K562 (cell line): ENCODE results near the gene IGF2BP1. TPM values are rescaled to one million over a fixed set of nuclear protein-coding genes. Genes with fewer than 3 reads are reported as not detected.

ENCODE experiments used
- PHF8 ChIP-seq: fragments of 200-600 bp; sonication (generic); IDR thresholded peaks from 2 replicates; pipeline ENCODE4 v1.6.1; 2012; ENCODE audit warnings: mixed run types, mild to moderate bottlenecking, inconsistent platforms, low read length, moderate library complexity, borderline replicate concordance
- PRMT5 ChIP-seq: sonication (generic); formaldehyde crosslinking; IDR thresholded peaks from 2 replicates; pipeline ENCODE4 v1.5.0; 2020; ENCODE audit warnings: missing genetic modification reagents
- TAF7 ChIP-seq: fragments of 450-650 bp; IDR thresholded peaks from 2 replicates; pipeline ENCODE4 v1.6.1; 2016; ENCODE audit warnings: missing genetic modification characterization, missing compliant biosample characterization
- polyA plus RNA-seq, 8 experiments: library from polyadenylated mRNA; depleted of rRNA in 4 of 8; stranded (reverse) in 5 of 8; unstranded in 3 of 8; fragments of >200 nt; fragmentation: Nextera tagmentation in 2 of 8; fragmentation: Illumina TruSeq in 1 of 8; extraction: Ambion mirVana in 2 of 8; extraction: Trizol in 1 of 8; gene quantifications; 2 replicates each; pipeline versions ENCODE4 v1.2.1 to v1.2.3, GENCODE V29; 2011 to 2014; ENCODE audit warnings: inconsistent platforms in 1 of 8, missing spikeins in 1 of 8
- total RNA-seq, 7 experiments: library from RNA; depleted of rRNA in 6 of 7; stranded (reverse); fragments of >200 nt in 6 of 7; fragmentation: Illumina TruSeq in 2 of 7; extraction: Trizol in 2 of 7; gene quantifications; 2 replicates each; pipeline versions ENCODE4 v1.2.1 to v1.2.3, GENCODE V29; 2011 to 2021; ENCODE audit warnings: low replicate concordance in 1 of 7
- TF ChIP-seq, protein P1 (sequence below): fragments of 450-650 bp; IDR thresholded peaks from 2 replicates; pipeline ENCODE4 v1.6.1; 2016; ENCODE audit warnings: mild to moderate bottlenecking, moderate library complexity
- TF ChIP-seq, protein P2 (sequence below): fragments of 450-650 bp; IDR thresholded peaks from 2 replicates; pipeline ENCODE4 v1.6.1; 2017; ENCODE audit warnings: mild to moderate bottlenecking, moderate library complexity
- TF ChIP-seq, protein P3 (sequence below): conservative IDR thresholded peaks from 2 replicates; pipeline ENCODE4 v1.6.1; 2011; ENCODE audit warnings: low read depth, mild to moderate bottlenecking, low read length; ENCODE audit not compliant: control insufficient read depth

Gene IGF2BP1
- total and polyA plus RNA-seq, 9 of the 15 experiments (the other 6 are each of a cell fraction or from before 2014, with no cell fraction given): 13.0 to 318 (median 53.6) TPM

DNA sequence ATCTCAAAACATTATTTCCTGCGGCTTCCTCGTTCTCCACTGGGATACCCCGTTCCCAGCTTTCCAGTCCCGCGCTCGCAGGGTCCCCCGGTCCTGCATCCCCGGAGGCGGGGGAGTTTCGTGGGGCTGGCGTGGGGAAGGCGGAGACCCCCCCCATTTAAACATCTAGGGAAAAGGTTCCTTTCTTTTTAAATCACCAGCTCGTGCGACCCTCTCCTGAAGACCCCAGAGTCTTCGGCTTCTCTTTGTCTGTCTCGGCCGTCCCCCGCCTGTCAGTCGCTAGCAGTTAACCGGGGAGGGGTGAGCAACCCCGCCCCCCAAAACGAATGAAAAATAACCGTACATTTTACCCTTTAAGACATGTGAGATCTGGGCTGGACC, 473 bp upstream of the IGF2BP1 start (continued):
- TF ChIP-seq, protein P1, sequence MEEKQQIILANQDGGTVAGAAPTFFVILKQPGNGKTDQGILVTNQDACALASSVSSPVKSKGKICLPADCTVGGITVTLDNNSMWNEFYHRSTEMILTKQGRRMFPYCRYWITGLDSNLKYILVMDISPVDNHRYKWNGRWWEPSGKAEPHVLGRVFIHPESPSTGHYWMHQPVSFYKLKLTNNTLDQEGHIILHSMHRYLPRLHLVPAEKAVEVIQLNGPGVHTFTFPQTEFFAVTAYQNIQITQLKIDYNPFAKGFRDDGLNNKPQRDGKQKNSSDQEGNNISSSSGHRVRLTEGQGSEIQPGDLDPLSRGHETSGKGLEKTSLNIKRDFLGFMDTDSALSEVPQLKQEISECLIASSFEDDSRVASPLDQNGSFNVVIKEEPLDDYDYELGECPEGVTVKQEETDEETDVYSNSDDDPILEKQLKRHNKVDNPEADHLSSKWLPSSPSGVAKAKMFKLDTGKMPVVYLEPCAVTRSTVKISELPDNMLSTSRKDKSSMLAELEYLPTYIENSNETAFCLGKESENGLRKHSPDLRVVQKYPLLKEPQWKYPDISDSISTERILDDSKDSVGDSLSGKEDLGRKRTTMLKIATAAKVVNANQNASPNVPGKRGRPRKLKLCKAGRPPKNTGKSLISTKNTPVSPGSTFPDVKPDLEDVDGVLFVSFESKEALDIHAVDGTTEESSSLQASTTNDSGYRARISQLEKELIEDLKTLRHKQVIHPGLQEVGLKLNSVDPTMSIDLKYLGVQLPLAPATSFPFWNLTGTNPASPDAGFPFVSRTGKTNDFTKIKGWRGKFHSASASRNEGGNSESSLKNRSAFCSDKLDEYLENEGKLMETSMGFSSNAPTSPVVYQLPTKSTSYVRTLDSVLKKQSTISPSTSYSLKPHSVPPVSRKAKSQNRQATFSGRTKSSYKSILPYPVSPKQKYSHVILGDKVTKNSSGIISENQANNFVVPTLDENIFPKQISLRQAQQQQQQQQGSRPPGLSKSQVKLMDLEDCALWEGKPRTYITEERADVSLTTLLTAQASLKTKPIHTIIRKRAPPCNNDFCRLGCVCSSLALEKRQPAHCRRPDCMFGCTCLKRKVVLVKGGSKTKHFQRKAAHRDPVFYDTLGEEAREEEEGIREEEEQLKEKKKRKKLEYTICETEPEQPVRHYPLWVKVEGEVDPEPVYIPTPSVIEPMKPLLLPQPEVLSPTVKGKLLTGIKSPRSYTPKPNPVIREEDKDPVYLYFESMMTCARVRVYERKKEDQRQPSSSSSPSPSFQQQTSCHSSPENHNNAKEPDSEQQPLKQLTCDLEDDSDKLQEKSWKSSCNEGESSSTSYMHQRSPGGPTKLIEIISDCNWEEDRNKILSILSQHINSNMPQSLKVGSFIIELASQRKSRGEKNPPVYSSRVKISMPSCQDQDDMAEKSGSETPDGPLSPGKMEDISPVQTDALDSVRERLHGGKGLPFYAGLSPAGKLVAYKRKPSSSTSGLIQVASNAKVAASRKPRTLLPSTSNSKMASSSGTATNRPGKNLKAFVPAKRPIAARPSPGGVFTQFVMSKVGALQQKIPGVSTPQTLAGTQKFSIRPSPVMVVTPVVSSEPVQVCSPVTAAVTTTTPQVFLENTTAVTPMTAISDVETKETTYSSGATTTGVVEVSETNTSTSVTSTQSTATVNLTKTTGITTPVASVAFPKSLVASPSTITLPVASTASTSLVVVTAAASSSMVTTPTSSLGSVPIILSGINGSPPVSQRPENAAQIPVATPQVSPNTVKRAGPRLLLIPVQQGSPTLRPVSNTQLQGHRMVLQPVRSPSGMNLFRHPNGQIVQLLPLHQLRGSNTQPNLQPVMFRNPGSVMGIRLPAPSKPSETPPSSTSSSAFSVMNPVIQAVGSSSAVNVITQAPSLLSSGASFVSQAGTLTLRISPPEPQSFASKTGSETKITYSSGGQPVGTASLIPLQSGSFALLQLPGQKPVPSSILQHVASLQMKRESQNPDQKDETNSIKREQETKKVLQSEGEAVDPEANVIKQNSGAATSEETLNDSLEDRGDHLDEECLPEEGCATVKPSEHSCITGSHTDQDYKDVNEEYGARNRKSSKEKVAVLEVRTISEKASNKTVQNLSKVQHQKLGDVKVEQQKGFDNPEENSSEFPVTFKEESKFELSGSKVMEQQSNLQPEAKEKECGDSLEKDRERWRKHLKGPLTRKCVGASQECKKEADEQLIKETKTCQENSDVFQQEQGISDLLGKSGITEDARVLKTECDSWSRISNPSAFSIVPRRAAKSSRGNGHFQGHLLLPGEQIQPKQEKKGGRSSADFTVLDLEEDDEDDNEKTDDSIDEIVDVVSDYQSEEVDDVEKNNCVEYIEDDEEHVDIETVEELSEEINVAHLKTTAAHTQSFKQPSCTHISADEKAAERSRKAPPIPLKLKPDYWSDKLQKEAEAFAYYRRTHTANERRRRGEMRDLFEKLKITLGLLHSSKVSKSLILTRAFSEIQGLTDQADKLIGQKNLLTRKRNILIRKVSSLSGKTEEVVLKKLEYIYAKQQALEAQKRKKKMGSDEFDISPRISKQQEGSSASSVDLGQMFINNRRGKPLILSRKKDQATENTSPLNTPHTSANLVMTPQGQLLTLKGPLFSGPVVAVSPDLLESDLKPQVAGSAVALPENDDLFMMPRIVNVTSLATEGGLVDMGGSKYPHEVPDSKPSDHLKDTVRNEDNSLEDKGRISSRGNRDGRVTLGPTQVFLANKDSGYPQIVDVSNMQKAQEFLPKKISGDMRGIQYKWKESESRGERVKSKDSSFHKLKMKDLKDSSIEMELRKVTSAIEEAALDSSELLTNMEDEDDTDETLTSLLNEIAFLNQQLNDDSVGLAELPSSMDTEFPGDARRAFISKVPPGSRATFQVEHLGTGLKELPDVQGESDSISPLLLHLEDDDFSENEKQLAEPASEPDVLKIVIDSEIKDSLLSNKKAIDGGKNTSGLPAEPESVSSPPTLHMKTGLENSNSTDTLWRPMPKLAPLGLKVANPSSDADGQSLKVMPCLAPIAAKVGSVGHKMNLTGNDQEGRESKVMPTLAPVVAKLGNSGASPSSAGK: no peak
- TF ChIP-seq, protein P2, sequence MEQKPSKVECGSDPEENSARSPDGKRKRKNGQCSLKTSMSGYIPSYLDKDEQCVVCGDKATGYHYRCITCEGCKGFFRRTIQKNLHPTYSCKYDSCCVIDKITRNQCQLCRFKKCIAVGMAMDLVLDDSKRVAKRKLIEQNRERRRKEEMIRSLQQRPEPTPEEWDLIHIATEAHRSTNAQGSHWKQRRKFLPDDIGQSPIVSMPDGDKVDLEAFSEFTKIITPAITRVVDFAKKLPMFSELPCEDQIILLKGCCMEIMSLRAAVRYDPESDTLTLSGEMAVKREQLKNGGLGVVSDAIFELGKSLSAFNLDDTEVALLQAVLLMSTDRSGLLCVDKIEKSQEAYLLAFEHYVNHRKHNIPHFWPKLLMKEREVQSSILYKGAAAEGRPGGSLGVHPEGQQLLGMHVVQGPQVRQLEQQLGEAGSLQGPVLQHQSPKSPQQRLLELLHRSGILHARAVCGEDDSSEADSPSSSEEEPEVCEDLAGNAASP: no peak
- TF ChIP-seq, protein P3, sequence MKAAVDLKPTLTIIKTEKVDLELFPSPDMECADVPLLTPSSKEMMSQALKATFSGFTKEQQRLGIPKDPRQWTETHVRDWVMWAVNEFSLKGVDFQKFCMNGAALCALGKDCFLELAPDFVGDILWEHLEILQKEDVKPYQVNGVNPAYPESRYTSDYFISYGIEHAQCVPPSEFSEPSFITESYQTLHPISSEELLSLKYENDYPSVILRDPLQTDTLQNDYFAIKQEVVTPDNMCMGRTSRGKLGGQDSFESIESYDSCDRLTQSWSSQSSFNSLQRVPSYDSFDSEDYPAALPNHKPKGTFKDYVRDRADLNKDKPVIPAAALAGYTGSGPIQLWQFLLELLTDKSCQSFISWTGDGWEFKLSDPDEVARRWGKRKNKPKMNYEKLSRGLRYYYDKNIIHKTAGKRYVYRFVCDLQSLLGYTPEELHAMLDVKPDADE: no peak
- TF ChIP-seq PRMT5 (CRISPR knock-in tag) (no peak), PHF8 (no peak), TAF7 (no peak)
